Epithelial cell of prostate (primary cell): ENCODE results near the gene ACTL10.

Experiments
- DNase-seq: peaks from one replicate; pipeline ENCODE4 v3.0.0-alpha.2; 2011; ENCODE audit warnings: low read depth, low spot score
- H3K27ac ChIP-seq: fragments of 450-650 bp; 2 replicates; pipeline ENCODE4 v1.5.1; 2017; ENCODE audit warnings: mild to moderate bottlenecking

ACTL10 gene

DNA sequence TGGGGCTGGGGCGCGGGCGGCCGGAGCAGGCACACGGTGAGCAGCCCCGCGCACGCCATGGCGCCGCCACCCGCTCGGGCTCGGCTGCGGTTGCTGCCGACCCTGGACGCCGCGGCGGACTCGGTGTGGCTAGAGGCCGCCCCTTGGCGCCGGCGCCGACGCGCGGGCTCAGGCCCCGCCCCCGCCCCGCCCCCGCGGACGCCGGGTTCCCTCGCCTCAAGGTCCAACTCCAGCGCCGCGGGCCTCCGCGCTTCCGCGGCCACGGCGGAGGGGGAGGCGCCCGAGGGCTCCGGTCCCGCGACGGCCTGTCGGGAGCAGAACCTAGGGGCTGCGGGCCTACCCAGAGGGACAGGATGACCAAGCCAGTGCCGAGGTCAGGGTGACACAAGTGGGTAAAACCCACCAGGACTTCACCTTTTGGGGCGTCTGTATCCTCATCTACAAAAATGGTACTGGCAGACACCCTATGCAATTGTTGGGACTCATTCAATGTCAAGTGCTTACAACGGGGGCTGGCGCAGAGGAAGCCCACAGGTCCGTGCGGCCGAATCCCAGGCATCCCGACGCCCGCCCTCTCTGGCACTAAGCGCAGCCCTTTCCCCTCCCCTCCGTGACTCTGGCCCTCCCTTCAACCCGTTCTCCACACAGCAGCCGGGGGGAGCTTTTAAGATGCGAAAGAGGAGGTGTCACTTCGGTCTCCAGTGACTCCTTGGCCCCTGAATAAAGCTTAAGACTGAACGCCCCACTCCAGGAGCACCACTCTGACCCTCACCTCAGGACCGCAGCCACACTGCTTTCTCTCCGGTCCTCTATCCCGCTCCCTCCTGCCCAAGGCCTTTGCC is 7.8 kb downstream of the ACTL10 start, which contains the start of gene NECAB3:
NECAB3 (minus strand) TSS at position 135 of the 842 bp plus-strand sequence; CDS start at position 59, 76 bp downstream.
- no peak for DNase-seq
- no peak within 1 kb of the TSS for H3K27ac ChIP-seq

GRCh38 chr20:33675136-33675959 is 8.6 kb downstream of the ACTL10 start:
- no peak overlapping the region for H3K27ac ChIP-seq
- DNase-seq = no peak

DNA sequence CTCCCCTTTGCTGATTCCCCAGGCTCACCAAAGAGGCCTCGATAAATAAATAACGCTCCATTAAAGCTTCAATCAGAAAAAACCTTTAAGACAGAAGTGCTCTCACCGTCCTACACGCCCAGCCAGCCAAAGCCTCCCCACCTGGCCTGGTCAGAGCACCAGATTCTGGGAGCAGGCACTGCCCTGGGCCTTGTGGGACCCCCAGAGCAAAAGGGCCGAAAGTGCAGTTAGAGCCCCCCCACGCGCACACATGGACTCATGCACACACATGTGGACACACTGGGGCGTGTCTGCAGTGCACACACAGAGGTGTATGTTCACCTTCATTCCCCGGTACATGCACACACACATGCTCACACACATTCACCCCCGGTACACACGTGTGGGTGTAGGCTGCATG is 9.4 kb downstream of the ACTL10 start:
- no peak for DNase-seq
- no peak overlapping the region for H3K27ac ChIP-seq

DNA sequence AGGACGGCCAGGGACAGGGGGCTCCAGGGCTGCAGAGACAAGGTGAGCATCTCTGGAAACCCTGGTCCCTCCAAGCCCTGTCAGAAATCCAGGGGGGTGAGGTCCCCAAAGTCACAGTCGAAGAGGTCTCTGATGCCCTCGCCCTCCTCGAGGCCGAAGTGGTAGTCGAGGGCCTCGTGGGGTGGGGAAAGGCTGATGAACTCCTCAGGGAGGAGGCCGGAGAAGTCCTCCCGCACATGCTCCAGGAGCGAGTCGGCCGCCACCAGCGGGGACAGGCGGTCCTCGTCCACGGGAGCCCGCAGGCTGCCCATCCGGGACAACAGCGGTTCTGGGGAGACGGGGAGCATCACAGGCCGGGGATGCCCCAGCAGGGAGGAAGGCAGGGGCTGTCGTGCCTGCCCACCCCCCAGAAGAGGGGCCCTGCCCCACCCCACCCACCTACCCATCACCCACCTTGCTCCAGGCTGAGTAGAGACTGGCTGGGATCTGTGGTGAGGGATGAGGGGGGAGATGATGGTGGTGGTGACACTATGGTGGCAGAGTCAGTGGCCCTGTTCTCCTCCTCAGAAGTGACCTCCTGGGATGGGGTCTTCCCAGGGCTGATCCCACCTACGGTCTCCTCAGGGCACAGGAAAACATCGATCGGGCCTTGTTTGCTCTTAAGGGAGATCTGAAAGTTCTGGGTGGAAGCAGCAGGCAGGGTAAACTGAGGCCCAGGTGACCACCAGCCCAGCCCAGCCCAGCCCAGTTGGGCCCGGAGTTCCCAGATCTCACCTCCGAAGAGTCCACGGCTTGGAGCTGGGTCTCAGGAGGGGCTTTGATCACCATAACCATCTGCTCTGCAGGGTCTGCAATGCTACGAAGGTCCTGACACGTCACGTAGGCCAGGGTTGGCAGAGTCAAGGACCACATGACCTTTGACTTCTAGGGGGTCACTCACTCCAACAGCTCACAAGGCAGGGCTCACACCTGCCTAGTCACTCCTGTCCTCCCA is 10.2 kb downstream of the ACTL10 start:
- DNase-seq = no peak
- H3K27ac ChIP-seq = no peak overlapping the region

GRCh38 chr20:33677991-33678702 is 11.4 kb downstream of the ACTL10 start:
- DNase-seq = no peak
- no peak overlapping the region for H3K27ac ChIP-seq

- H3K27ac ChIP-seq = no peak overlapping the region
- no peak for DNase-seq
Measured at GRCh38 chr20:33679758-33680485, 13.2 kb downstream of the ACTL10 start.

GRCh38 chr20:33680686-33681085 is 13.9 kb downstream of the ACTL10 start:
- H3K27ac ChIP-seq = no peak overlapping the region
- DNase-seq = no peak

DNA sequence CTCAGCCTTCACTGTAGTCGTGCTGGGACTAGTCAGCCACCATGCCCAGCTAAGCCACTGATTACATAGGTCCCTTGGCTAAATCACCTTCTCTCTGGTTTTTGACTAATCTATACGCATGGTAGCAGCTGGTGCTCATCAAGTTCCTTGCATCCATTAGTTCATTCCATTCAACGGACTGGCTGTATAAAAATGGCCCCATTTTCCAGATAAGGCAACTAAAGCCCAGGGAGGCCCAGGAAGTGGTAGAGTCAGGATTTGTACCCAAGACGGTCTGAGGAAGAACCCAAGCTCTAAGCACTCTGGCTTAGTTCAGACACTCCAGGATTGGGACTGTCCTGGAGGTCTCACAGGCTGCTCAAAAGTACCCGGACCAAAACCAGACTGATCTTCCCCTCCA is 14.5 kb downstream of the ACTL10 start:
- H3K27ac ChIP-seq = no peak overlapping the region
- DNase-seq = no peak

GRCh38 chr20:33681728-33682353 is 15.1 kb downstream of the ACTL10 start:
- no peak overlapping the region for H3K27ac ChIP-seq
- no peak for DNase-seq

GRCh38 chr20:33684533-33685327 is 18.0 kb downstream of the ACTL10 start:
- DNase-seq = no peak

DNA sequence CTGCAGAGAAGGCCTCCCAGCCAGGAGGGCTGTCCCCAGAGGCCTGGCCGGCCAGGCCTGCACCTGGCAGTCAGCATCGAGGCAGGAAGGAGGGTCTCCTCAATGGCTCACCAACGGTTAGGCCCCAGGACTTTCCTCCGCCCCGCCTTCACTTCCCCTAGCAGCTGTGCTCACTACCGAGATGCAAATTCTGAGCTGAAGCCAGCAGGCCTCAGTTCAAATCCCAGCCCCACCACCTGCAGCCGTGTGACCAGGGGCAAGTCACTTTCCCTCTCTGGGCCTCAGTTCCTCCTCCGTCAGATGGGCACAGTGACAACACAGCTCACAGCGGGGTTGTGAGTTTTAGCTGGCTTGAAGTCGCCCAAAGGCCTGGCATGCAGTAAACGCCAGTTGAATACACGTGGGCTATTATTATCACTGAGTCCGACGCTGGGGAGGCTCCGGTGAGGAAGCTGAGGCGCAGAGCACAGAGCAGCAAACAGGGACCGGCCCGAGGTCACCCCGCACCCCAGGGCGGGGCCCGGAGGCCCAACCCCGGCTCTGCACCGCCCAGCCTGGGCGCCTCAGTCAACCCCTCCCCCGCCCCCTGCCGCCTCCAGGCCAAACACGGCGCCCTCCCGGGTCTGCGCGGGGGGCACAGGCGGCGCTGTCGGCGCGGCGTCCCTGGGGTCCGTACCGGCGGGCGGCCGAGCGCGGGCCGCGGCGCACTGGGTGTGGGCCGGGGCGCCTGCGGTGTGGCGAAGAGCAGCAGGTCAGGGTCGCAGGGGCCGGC is 18.8 kb downstream of the ACTL10 start:
- DNase-seq = no peak

More at GRCh38 chr20:33684533-33685327, 18.0 kb downstream of the ACTL10 start:
- no peak overlapping the region for H3K27ac ChIP-seq

GRCh38 chr20:33686100-33686983 is 19.6 kb downstream of the ACTL10 start, which contains the start of gene E2F1:
TSS of gene E2F1 (minus strand) at chr20:33686385. CDS start at chr20:33686264, 121 bp downstream.
- peak; percentile 46 for DNase-seq
- H3K27ac ChIP-seq = no peak within 1 kb of the TSS

More for the DNA sequence above, 18.8 kb downstream of the ACTL10 start:
- H3K27ac ChIP-seq = no peak overlapping the region

DNA sequence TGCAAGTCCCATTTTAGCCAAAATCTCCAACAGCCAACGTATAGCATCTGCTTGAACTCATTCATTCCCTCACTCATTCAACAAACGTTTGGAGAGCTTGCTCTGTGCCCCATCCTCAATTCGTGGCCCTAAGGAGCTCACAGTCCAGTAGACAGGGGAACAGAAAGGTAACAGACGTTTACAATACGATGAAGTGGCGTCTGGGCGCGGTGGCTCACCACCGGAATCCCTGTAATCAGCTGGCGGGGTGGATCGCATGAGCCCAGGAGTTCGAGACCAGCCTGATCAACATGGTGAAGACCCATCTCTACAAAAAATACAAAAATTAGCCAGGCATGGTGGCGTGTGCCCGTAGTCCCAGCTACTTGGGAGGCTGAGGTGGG is 20.2 kb downstream of the ACTL10 start:
- no peak overlapping the region for H3K27ac ChIP-seq
- DNase-seq = no peak

- no peak for DNase-seq
Measured at GRCh38 chr20:33687370-33687915, 20.7 kb downstream of the ACTL10 start.

More at GRCh38 chr20:33687370-33687915, 20.7 kb downstream of the ACTL10 start:
- no peak overlapping the region for H3K27ac ChIP-seq
